ENCODE data around the gene PPARA.

DNA sequence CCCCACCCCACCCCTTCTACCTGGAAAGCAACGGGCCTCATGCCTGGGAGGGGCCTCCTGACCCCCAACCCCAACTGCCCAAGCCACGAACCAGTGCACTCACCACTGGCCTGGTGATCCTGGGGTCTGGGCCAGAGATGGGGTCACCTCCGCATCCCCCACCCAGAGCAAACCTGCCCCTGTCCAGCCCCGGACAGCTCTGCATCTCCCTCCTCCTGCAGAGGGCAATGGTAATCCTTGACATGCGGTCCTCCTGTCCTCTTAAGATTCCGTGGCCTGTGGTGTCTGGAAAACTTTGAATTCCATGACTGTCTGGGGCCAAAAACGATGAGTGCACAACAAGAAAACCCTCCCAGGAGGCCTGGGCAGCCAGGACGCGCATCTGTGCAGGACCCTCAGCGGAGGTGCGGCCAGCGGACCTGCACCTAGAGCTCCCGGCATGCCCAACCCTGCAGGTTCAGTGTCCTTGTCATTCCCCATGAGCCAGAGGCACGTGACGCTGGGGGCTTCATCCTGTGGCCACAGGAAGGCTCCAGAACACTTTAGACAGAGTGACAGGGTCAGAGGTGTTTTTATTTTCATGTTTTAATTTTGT is 16.1 kb upstream of the PPARA start:
- TF ChIP-seq CTCF (IDR thresholded peaks at IDR 0.05; ENCODE audit: low read depth, low read length) = no peak
- TF ChIP-seq EZH2phosphoT487 (IDR thresholded peaks at IDR 0.05; ENCODE audit: low read depth) = no peak

Measured in OCI-LY3 (cell line).